Activated CD4-positive, CD25-positive, alpha-beta regulatory T cell treated with anti-CD3 and anti-CD28 coated beads, Interleukin-2, amount 50 U/mL, for 16 hours (primary cell): Measurements from ENCODE around the gene RPL37.
"Not testable (repeated sequence)": the region's sequence is repeated elsewhere in the genome, so short reads cannot be mapped to it uniquely, and the experiment has no call there.

Experiments
- DNase-seq: peaks from one replicate; pipeline ENCODE4 v3.0.0-alpha.2; 2020; ENCODE audit warnings: low read depth, low spot score

RPL37 gene

DNA sequence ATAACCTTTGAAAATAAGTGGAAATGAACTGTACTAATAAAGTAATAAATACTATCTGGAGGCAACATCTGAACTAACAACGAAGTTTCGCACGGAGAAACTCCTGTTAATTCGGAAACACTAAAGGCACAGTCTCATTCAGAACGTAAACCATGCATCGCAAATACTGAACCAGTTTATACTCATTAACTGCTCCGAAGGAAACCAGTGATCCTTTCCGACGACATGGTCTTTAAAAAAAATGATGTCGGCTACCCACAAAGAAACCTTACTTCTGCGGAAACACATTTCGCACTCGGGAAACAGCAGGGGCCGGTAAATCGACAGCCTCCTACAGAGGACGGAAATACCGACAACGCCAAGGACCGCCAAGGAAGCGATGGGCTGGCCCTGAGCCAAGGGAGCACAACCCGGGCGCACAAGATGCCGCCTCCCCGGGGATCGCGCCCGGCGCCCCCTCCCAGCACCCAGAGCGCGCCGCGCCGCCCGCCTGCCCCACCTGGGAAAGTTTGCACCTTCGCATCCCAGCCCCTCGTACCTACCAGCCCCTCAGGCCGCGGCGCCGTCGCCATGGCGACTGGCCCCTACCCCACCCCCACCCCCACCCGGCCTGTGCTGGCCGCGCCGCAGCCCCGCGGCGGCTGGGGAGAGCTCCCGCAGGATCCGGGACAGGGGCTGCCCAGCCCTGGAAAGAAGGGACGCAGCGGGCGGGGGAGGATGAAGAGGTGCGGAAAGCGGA is 37.6 kb downstream of the RPL37 start:
- peak; percentile 37 for DNase-seq

DNA sequence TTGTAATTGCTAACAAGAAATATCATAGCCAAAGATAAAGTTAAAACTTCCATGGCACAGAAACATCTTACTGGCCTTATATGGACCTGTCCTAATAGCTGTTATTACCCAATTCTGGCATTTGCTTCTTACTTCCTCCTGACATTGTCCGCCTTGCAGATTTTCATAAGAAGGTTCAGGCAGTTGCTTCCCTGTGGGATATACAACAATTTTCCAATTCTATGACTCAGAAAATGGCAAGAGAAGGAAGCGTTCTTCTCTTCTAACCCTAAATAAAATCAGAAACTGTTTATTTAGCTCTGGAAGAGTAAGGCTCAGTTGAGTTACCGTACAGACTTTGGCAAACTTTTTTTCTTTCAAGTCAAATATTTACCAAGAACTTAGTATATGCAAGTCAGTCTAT is 38.5 kb downstream of the RPL37 start:
- no peak for DNase-seq

DNA sequence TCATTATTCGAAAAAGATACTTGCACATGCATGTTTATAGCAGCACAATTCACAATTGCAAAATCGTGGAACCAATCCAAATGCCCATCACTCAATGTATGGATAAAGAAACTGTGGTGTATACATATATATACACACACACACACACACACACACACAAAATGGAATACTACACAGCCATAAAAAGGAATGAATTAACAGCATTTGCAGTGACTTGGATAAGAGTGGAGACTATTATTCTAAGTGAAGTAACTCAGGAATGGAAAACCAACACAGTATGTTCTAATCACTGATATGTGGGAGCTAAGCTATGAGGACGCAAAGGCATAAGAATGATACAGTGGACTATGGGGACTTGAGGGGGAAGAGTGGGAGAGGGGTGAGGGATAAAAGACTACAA is 40.1 kb downstream of the RPL37 start:
- not testable (repeated sequence) for DNase-seq

DNA sequence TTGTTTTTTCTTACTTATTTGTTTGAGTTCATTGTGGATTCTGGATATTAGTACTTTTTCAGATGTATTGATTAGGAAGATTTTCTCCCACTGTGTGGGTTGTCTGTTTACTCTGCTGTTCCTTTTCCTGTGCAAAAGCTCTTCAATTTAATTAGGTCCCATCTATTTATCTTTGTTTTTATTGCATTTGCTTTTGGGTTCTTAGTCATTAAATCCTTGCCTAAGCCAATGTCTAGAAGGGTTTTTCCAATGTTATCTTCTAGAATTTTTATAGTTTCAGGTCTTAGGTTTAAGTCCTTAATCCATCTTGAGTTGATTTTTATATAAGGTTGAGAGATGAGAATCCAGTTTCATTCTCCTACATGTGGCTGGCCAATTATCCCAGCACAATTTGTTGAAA is 40.7 kb downstream of the RPL37 start:
- not testable (repeated sequence) for DNase-seq

DNA sequence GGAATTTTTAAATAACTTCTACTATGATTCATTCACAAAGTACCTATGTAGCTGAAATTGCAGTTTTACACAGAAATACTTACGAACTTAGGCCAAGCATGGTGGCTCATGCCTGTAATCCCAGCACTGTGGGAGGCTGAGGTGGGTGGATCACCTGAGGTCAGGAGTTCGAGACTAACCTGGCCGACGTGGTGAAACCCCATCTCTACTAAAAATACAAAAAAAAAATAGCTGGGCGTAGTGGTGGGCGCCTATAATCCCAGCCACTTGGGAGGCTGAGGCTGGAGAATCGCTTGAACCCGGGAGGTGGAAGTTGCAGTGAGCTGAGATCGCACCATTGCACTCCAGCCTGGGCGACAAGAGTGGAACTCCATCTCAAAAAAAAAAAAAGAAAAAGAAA is 42.3 kb downstream of the RPL37 start:
- DNase-seq: not testable (repeated sequence)

DNA sequence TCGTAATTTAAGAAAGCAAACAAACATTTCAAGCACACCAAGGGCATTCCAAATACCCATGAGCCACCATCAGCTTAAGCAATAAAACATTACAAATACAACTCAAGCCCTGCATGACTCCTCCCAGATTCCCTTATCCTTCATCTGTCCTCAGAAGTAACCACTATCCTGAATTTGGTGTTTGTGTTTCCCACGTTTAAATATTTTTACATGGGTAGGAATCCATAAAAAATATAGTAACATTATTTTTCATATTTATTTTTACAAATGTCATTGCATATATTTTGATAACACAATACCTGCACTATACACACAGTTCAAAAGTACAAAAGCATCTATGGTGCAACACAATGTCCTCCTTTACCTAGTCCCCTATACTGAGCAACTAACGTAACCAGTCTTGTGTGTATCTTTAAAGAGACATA is 43.3 kb downstream of the RPL37 start:
- DNase-seq: no peak

DNA sequence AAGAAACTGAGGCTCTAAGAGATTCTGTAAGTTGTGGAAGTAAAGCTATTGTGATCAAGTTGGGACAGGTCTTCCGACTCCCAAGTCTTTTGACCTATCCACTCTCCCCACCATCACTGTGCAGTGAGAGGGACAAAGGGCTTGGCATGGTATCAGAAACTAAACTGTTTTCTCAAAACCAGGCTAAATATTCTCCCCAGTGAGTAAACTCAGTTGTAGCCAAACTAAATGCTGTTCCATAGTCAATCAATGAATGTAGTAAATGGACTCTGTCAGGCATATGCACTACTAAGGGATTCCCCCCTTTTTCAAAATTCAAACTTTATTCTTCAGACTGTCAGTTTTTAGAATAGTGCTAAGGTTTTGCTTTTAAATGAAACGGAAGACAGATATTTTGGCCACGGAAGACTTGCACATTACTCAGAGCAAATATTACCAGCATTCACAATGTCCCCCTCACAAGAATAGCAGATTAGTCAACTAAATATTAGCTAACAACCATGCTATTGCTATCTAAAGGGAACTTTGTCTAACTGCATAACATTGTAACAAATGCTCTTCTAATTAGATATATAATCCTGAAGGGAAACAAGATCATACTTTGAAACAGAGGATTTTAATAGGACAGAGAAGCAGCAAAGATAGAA is 44.0 kb downstream of the RPL37 start:
- no peak for DNase-seq

DNA sequence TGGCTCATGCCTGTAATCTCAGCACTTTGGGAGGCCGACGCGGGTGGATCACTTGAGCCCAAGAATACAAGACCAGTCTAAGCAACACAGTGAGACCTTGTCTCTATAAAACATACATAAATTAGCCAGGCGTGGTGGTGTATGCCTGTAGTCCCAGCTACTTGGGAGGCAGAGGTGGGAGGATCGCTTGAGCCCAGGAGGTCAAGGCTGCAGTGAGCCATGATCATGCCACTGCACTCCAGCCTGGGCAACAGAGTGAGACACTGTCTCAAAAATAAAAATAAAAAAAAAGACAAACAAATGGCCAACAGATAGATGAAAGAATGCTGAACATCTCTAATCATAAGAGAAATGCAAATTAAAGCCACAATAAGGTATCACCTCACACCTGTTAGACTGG is 46.1 kb downstream of the RPL37 start:
- DNase-seq: not testable (repeated sequence)

DNA sequence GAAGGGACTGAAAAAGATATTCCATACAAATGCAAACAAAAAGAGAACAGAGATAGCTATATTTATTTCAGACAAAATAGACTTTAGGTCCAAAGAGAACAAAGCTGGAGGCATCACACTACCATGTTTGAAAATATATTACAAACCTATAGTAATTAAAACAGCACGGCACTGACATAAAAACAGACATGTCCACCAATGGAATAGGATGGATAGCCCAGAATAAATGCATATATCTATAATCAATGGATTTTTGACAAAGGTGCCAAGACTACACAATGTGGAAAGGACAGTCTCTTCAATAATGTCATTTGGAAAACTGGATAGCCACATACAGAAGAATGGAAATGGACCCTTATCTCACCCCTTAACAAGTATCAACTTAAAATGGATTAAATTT is 47.0 kb downstream of the RPL37 start:
- DNase-seq: no peak

DNA sequence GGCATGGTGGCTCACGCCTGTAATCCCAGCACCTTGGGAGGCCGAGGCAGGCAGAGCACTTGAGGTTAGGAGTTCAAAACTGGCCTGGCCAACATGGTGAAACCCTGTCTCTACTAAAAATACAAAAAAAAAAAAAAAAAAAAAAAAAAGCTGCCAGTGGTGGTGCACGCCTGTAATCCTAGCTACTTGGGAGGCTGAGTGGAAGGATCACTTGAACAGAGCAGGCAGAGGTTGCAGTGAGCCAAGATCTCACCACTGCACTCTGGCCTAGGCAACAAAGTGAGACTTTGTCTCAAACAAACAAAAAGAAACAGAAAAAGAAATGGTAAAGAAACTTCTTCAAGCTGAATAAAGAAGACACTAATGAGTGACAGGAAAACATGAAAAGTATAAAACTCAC is 48.4 kb downstream of the RPL37 start:
- DNase-seq: not testable (repeated sequence)

DNA sequence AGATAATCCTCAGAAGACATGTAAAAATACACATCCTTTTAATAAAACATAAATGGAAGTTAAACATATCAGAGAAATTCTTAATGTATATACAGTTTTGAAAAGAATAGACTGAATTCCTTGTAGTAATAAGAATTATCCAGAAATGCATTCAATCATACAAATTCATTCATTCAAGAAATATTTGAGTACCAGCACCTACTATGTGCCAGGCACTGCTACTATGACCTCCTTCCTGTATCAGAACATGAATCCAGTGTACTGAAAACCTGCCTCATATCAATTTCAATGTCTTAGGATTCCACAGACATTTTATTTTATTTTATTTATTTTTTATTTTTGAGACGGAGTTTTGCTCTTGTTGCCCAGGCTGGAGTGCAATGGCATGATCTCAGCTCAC is 50.1 kb downstream of the RPL37 start:
- DNase-seq: no peak

DNA sequence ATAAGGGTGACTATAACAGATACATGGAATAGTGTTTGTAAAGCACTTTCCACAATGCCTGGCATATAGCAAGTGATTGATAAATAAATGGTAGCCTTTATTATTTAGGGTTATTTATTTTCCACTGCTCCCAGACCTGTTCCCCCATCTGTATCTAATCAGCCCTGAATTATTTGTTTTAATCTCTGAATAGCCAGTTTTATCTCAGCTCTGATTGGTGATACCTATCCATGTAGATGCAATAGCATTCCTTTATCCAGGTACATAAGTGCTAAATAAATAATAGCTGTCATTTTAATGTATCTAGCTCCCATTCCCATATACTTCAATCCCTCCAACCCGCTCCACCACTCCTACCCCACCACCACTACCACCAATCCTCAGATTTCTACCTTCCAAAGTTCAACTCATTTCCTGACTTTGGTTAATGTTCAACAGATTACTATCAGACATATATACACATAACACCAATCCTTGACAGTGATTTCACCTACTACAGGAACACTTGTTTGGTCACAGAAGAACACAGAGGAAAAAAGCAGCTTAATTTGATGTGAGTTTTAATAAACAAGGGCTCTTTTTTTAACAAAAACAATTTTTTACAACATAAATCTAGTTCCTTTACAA is 50.9 kb downstream of the RPL37 start:
- no peak for DNase-seq

DNA sequence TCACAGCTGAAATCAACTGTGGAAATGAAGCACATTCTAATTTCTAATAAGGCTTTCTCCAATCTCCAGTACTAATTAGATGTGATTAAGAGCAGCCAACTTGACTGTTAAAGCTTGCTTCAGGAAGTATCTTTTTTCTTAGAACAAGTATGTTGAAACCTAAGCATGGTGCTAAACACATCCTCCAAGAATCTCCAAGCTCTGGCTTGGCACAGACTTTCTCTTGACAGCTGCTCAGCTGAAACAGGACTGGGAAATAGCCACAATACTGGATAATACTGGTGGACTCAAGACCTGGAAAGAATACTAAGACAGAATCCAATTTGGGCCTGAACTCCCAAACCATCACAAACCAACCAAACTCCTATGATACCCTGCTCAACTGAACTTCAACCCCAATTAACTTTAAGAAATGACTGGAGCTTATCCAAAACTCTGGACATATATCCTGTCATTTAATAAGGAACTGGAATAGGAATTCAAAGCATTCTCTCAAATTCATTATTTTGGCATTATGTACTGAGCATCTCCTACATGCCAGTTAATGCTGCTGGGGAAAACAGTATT is 53.1 kb downstream of the RPL37 start:
- DNase-seq: no peak

DNA sequence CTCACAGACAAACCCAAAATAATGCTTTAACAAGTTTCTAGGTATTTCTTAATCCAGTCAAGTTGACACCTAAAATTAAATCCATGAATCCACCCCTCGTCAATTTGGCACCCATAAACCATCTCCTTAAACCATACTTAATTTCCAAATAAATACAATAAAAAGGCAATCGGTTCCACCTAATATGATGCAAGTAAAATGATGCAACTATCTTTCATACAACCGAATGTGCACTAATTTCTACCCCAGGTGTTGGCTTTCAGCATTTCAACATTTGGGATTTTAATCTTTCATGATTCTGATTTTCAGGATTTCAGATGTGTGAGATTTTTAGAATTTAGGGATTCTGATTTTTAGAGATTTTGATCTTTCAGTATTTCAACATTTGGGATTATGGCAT is 54.2 kb downstream of the RPL37 start:
- no peak for DNase-seq

DNA sequence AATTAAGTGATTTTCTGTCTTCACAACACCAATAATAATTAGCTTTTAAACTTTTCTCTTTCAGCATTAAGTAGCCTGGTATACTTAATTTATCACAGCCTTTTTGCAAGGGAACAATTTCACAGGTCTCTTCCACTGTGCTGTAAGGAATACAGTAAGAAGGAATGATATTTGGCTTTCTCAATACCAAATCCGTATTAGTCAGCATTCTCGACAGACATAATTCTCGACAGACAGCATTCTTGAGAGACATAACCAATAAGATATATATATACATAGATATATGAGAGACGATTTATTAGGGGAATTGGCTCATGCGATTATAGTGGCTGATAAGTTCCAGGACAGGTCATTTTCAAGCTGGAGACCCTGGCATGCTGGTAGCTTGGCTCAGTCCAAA is 54.8 kb downstream of the RPL37 start:
- no peak for DNase-seq

DNA sequence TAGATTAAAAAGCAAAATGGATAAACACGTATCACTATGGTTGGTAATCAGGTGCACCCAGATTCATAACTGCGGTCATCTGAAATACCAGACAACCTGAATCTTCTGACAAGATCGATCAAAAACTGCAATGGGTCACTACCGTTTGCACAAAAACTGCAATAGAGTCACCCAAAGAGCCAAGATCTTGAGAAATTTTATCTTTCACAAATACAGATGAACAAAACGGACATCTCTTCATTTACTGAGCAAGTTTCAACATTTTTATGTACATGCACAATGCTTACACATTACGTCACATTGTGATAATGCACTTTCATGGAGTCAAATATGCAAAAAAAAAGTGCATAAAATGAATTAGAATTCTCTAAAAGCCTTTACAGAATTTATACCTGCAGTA is 55.5 kb downstream of the RPL37 start:
- DNase-seq: no peak

DNA sequence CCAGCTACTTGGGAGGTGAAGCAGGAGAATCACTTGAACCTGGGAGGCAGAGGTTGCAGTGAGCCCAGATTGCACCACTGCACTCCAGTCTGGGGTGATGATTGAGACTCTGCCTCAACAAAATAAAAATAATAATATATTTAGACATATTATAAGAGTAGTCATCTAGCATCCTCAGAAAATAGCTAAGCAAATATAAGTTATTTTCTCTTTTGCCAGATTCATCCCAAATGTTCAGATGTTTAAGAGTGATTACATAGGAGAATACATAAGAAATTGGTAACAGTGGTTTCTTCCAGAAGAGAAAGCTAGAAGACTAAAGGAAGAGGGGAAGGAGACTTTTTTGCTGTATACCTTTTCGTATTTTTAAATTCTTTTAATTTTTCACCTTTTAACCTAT is 56.9 kb downstream of the RPL37 start:
- DNase-seq: no peak

DNA sequence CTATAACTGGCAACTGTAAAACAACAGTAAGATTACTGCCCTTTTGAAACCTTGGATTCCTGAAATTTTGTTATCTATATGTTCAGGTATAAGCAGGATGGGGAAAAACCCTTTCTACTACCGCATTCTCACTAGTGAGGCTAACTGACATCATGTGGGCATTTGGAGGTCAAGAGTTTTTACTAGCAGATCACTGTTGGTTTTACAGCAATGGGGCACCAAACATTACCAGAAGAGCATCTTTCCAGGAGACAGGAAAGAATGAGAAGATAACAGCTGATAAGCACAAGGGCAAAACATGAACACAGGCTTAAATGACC is 58.4 kb downstream of the RPL37 start:
- no peak for DNase-seq

DNA sequence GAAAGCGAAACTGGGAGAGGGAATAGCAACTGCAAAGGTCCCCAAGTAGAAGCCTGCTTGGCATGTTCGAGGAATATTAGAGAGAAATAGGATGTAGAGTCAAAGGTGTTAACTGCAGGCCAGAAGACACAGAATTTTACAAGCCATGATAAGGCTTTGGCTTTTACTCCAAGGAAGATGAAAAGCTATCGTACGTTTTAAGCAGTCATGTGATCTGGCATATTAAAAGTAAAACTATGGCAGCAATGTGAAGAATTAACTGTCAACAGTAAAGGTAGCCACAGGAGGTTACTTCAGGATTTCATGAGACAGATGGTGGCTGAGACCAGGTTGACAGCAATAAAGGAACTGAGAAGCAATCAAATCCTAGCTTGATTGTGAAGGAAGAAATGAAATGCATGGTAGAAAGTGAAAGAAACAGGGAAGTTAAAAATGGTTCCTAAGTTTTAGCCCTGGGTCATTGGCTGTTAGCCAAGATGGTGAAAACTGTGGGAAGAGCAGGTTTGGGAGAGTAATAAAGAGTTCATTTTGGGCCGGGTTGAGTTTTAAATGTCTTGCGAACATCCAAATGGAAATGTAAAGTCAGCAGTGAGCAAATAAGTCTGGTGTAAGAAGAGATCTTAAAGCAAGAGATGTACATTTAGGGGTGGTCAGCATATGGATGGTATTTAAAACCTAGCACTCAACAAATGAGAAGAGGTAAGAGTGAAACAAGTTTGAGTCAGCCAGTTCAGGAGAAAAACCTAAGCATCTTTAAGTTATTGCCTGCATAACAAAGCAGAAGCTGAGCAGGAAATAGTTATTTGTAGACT is 59.0 kb downstream of the RPL37 start:
- DNase-seq: no peak
